Measurements from ENCODE around the gene CFAP61.

GRCh38 chr20:20407891-20408805 is 355.8 kb downstream of the CFAP61 start:
- TF ChIP-seq CTCF (IDR thresholded peaks at IDR 0.05 in 4 of 5, conservative IDR thresholded peaks at IDR 0.05 in 1 of 5) = no peak
- no peak for TF ChIP-seq POLR2A (IDR thresholded peaks at IDR 0.05)
